H1 (cell line): Measurements from ENCODE around the gene POLR2J. TPM values are rescaled to one million over a fixed set of nuclear protein-coding genes. Genes with fewer than 3 reads are reported as not detected.
A peak's percentile ranks its signal among the peaks of the same experiment; 100 is the strongest.
"Not testable (repeated sequence)": the region's sequence is repeated elsewhere in the genome, so short reads cannot be mapped to it uniquely, and the experiment has no call there.

Source experiments
- CTCF ChIA-PET: fragments of 300-600 bp; sonication (Branson Sonifier 250); formaldehyde crosslinking; loops from one replicate; lab custom pipeline; 2021; ENCODE audit not compliant: partially characterized antibody; lab: Charles Lee
- POLR2A ChIA-PET: fragments of 300-600 bp; sonication (Branson Sonifier 250); formaldehyde crosslinking; loops from one replicate; lab custom pipeline; 2021; ENCODE audit warnings: inconsistent platforms; ENCODE audit not compliant: partially characterized antibody; lab: Charles Lee
- DNase-seq, 2 experiments: peaks; one replicate each; pipeline versions ENCODE4 v3.0.0 to v3.0.0-alpha.2; 2010 to 2022; ENCODE audit warnings: low spot score in 2 of 2, low read depth in 1 of 2, mixed read lengths in 1 of 2
- FAIRE-seq: peaks from 2 replicates; lab custom pipeline; 2011; peaks lifted over from hg19 to GRCh38; lab: Jason Lieb, UNC
- H2AFZ ChIP-seq: 2 replicates; pipeline ENCODE4 v1.8.1; 2012; ENCODE audit warnings: low read length, inconsistent platforms
- H2AK5ac ChIP-seq: 2 replicates; pipeline ENCODE4 v1.6.1; 2013; ENCODE audit warnings: low read depth, low read length
- H2BK120ac ChIP-seq: replicated peaks from 2 replicates; pipeline ENCODE3; 2013; ENCODE audit warnings: low read depth, low read length, inconsistent platforms
- H2BK12ac ChIP-seq: 2 replicates; pipeline ENCODE4 v1.6.1; 2013; ENCODE audit warnings: low read depth, low read length
- H2BK15ac ChIP-seq: 2 replicates; pipeline ENCODE4 v1.6.1; 2013; ENCODE audit warnings: low read length
- H2BK20ac ChIP-seq: 2 replicates; pipeline ENCODE4 v1.6.1; 2013; ENCODE audit warnings: low read length
- H2BK5ac ChIP-seq: 2 replicates; pipeline ENCODE4 v1.6.1; 2013; ENCODE audit warnings: low read depth, low read length
- H3K14ac ChIP-seq: 2 replicates; pipeline ENCODE4 v1.6.1; 2013; ENCODE audit warnings: inconsistent platforms; ENCODE audit not compliant: insufficient read length
- H3K18ac ChIP-seq: 2 replicates; pipeline ENCODE4 v1.6.1; 2013; ENCODE audit warnings: low read length; ENCODE audit errors: extremely low read depth
- H3K23ac ChIP-seq: 2 replicates; pipeline ENCODE4 v1.6.1; 2013; ENCODE audit warnings: inconsistent platforms; ENCODE audit not compliant: insufficient read length
- H3K23me2 ChIP-seq: 2 replicates; pipeline ENCODE4 v1.6.1; 2013; ENCODE audit warnings: low read depth, low read length
- H3K27ac ChIP-seq: 2 replicates; pipeline ENCODE4 v1.6.1; 2011; ENCODE audit warnings: low read depth, low read length, inconsistent platforms
- H3K27me3 ChIP-seq, 4 experiments: replicated peaks in 1 of 4; 1 replicate in 1 of 4; 2 replicates in 3 of 4; pipeline versions ENCODE4 v1.6.1 to v1.8.1; 2011 to 2013; ENCODE audit warnings: low read length in 3 of 4, mild to moderate bottlenecking in 3 of 4, inconsistent platforms in 2 of 4, mixed read lengths in 2 of 4, moderate library complexity in 1 of 4; ENCODE audit not compliant: control insufficient read depth in 3 of 4, insufficient read depth in 3 of 4; ENCODE audit errors: extremely low read depth in 1 of 4
- H3K36me3 ChIP-seq, 4 experiments: 2 replicates each; pipeline versions ENCODE4 v1.6.1 to v1.8.1; 2011 to 2013; ENCODE audit warnings: mild to moderate bottlenecking in 4 of 4, low read length in 3 of 4, moderate library complexity in 2 of 4, control low read depth in 1 of 4, inconsistent platforms in 1 of 4; ENCODE audit not compliant: insufficient read depth in 4 of 4, control insufficient read depth in 2 of 4
- H3K4ac ChIP-seq: replicated peaks from 2 replicates; pipeline ENCODE3; 2013; ENCODE audit warnings: low read length, low read depth, mixed read lengths, inconsistent platforms; ENCODE audit not compliant: insufficient read length
- H3K4me1 ChIP-seq, 4 experiments: replicated peaks in 1 of 4; 1 replicate in 1 of 4; 2 replicates in 3 of 4; pipeline versions ENCODE4 v1.6.1 to v1.8.1; 2011 to 2013; ENCODE audit warnings: low read length in 3 of 4, inconsistent platforms in 2 of 4, mixed read lengths in 1 of 4; ENCODE audit not compliant: insufficient read depth in 4 of 4, control insufficient read depth in 3 of 4
- H3K4me2 ChIP-seq, 2 experiments: 2 replicates each; pipeline versions ENCODE4 v1.6.1 to v1.8.1; 2011 to 2013; ENCODE audit warnings: low read depth in 2 of 2, low read length in 2 of 2, control low read depth in 1 of 2, inconsistent platforms in 1 of 2, mild to moderate bottlenecking in 1 of 2; ENCODE audit not compliant: insufficient read depth in 1 of 2
- H3K4me3 ChIP-seq, 4 experiments: fragments of 200-600, 300-600 bp in 1 of 4; sonication (generic), shearing (Covaris generic), sonication (Bioruptor Twin) in 1 of 4; 2 replicates each; pipeline versions ENCODE4 v1.5.1 to v1.8.1; 2011 to 2016; ENCODE audit warnings: low read length in 4 of 4, low read depth in 3 of 4, control low read depth in 2 of 4, inconsistent platforms in 2 of 4, mild to moderate bottlenecking in 2 of 4, mixed read lengths in 1 of 4, moderate library complexity in 1 of 4; ENCODE audit not compliant: insufficient read depth in 2 of 4; ENCODE audit errors: extremely low read depth in 1 of 4
- H3K56ac ChIP-seq: replicated peaks from 2 replicates; pipeline ENCODE3; 2013; ENCODE audit warnings: low read depth, mild to moderate bottlenecking, mixed read lengths, low read length, inconsistent platforms; ENCODE audit not compliant: insufficient read length
- H3K79me1 ChIP-seq: 2 replicates; pipeline ENCODE4 v1.6.1; 2013; ENCODE audit warnings: low read depth, low read length, control low read depth
- H3K79me2 ChIP-seq, 2 experiments: 2 replicates each; pipeline versions ENCODE4 v1.6.1 to v1.8.1; 2012 to 2013; ENCODE audit warnings: low read length in 2 of 2, mild to moderate bottlenecking in 2 of 2, inconsistent platforms in 1 of 2; ENCODE audit not compliant: insufficient read depth in 2 of 2, control insufficient read depth in 1 of 2
- H3K9ac ChIP-seq, 4 experiments: replicated peaks in 1 of 4; 1 replicate in 1 of 4; 2 replicates in 3 of 4; pipeline versions ENCODE4 v1.6.1 to v1.8.1; 2011 to 2013; ENCODE audit warnings: low read depth in 3 of 4, low read length in 3 of 4, control low read depth in 2 of 4, mild to moderate bottlenecking in 2 of 4, moderate library complexity in 2 of 4, inconsistent platforms in 1 of 4; ENCODE audit errors: extremely low read depth in 1 of 4
- H3K9me3 ChIP-seq, 2 experiments: 2 replicates each; pipeline versions ENCODE4 v1.6.1 to v1.8.1; 2012 to 2013; ENCODE audit warnings: mild to moderate bottlenecking in 2 of 2, moderate library complexity in 2 of 2, control low read depth in 1 of 2, inconsistent platforms in 1 of 2, low read depth in 1 of 2, low read length in 1 of 2, mixed read lengths in 1 of 2; ENCODE audit not compliant: insufficient read depth in 2 of 2
- H4K20me1 ChIP-seq, 2 experiments: replicated peaks in 1 of 2; 2 replicates each; pipeline versions ENCODE3 to v1.8.1; 2011 to 2013; ENCODE audit warnings: inconsistent platforms in 2 of 2, low read length in 2 of 2, mild to moderate bottlenecking in 1 of 2; ENCODE audit not compliant: insufficient read depth in 2 of 2, control insufficient read depth in 1 of 2
- H4K5ac ChIP-seq: 2 replicates; pipeline ENCODE4 v1.6.1; 2013; ENCODE audit warnings: low read length, low read depth, mixed read lengths, inconsistent platforms; ENCODE audit not compliant: insufficient read length
- H4K8ac ChIP-seq: 2 replicates; pipeline ENCODE4 v1.8.0; 2013; ENCODE audit warnings: mild to moderate bottlenecking, moderate library complexity, low read length, inconsistent platforms; ENCODE audit not compliant: insufficient read depth; ENCODE audit errors: extremely low read depth
- H4K91ac ChIP-seq: replicated peaks from 2 replicates; pipeline ENCODE3; 2013; ENCODE audit warnings: low read length, mixed read lengths, inconsistent platforms; ENCODE audit not compliant: insufficient read length
- CHD2 ChIP-seq: IDR thresholded peaks from 2 replicates; pipeline ENCODE4 v1.6.1; 2012; ENCODE audit warnings: low read length, improper control_type of control experiment
- EGR1 ChIP-seq: IDR thresholded peaks from 2 replicates; pipeline ENCODE4 v1.6.1; 2011; ENCODE audit warnings: low read depth, low read length, borderline replicate concordance
- KDM1A ChIP-seq: fragments of 200-600, 300-600 bp; sonication (generic); IDR thresholded peaks from 2 replicates; pipeline ENCODE4 v1.7.1; 2016; ENCODE audit warnings: mild to moderate bottlenecking, low read length, borderline replicate concordance
- WGBS, 2 experiments: shearing (Covaris generic) in 1 of 2; methylation state at CpG; one replicate each; pipeline versions ENCODE4 v1.1.6 to v1.1.7; 2013 to 2015; ENCODE audit warnings: low lambda C conversion rate in 2 of 2, mixed read lengths in 2 of 2, inconsistent platforms in 1 of 2, low coverage in 1 of 2, missing lambda C conversion rate in 1 of 2; ENCODE audit not compliant: insufficient replicate concordance in 2 of 2, insufficient coverage in 1 of 2, insufficient read length in 1 of 2; ENCODE audit errors: extremely low coverage in 1 of 2, missing lambda C conversion rate in 1 of 2; 5-methylcytosine and 5-hydroxymethylcytosine counted together
- polyA plus RNA-seq, 7 experiments: library from polyadenylated mRNA; depleted of rRNA in 3 of 7; stranded (reverse) in 5 of 7; unstranded in 2 of 7; fragments of >200 nt in 5 of 7; fragments of 200-250 nt in 2 of 7; gene quantifications; 1 replicate in 5 of 7; 2 replicates in 1 of 7; 4 replicates in 1 of 7; pipeline versions ENCODE4 v1.2.1 to v1.2.3, GENCODE V29; 2011 to 2013; ENCODE audit warnings: missing spikeins in 2 of 7, mixed read lengths in 2 of 7
- total RNA-seq: library from RNA; stranded (reverse); fragmentation: NEBNext Ultra II Directional; extraction: Animal tissue kit (Norgen Biotek cat#: 25700); gene quantifications from 2 replicates; pipeline ENCODE4 v1.2.1, GENCODE V29; 2021

The POLR2J gene
- total and polyA plus RNA-seq, 2 of the 8 experiments (the other 6 are each of a cell fraction or from before 2014, with no cell fraction given), result 54.1 to 113 TPM

DNA sequence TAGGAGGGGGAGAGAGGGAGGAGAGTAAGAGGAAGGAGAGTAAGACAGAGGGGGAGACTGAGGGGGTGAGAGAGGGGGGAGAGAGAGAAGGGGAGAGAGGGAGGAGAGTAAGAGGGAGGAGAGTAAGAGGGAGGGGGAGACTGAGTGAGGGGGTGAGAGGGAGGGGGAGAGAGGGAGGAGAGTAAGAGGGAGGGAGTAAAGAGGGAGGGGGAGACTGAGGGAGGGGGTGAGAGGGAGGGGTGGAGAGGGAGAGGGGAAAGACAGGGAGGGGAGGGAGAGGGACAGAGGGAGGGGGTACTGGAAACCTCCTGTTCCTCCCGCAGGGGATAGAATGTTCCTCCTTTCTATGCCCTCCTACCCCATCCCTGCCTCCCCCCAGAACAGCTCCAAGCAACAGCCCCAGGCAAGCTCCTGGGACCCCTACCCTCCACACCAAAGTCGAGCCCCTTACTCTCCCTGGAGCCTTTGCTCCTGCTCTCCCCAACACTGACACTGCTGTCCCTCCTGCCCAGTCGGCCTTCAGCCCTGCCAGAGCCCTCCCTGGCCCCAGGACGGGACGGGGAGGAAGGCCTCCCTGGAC, 34.0 kb upstream of the POLR2J start:
- H3K27me3 ChIP-seq, H3K9ac ChIP-seq, H2BK120ac ChIP-seq, H2BK15ac ChIP-seq, H3K23ac ChIP-seq, H3K9me3 ChIP-seq, H3K23me2 ChIP-seq, H3K56ac ChIP-seq, H3K14ac ChIP-seq, CTCF ChIA-PET, H3K4me1 ChIP-seq, H4K20me1 ChIP-seq, H3K79me1 ChIP-seq, FAIRE-seq, H3K36me3 ChIP-seq, H2AFZ ChIP-seq, H2BK12ac ChIP-seq, H4K91ac ChIP-seq, H3K27ac ChIP-seq, H4K5ac ChIP-seq, H3K79me2 ChIP-seq, H3K4ac ChIP-seq, H4K8ac ChIP-seq, POLR2A ChIA-PET: not testable (repeated sequence)
- WGBS, 2 experiments, result 68% methylated on average over 4 of the region's 5 CpGs; no CpG with 5 or more reads in 1 of the 2 experiments
- peak overlapping the region; percentile 86; the same call in 1 of the 2 replicates for H2AK5ac ChIP-seq
- TF ChIP-seq KDM1A (0 out of 2 replicates have a peak, but pooled peaks have one; percentile 38), EGR1 (0 out of 2 replicates have a peak, but pooled peaks have one; percentile 11), CHD2 (peak; percentile 72; the same call in 1 of the 2 replicates)
- peak overlapping the region; percentile 81; the same call in 1 of the 2 replicates for H2BK5ac ChIP-seq
- peak overlapping the region in 2 of 4 experiments; percentile 14 to 49; a peak in 3 of 8 replicates for H3K4me3 ChIP-seq
- H2BK20ac ChIP-seq, result peak overlapping the region; percentile 62; the same call in 1 of the 2 replicates
- peak in 1 of 2 experiments; percentile 71 for DNase-seq
- H3K4me2 ChIP-seq, result peak overlapping the region; percentile 37 to 50; a peak in 3 of 4 replicates
- H3K18ac ChIP-seq, result peak overlapping the region; percentile 90
